Right lobe of liver (tissue), 4 donors: ENCODE data around the gene DCST1.

Experiments used
- CTCF ChIP-seq, 4 donors: fragments of 200-600 bp in 3 of 4; fragments of 450-650 bp in 1 of 4; IDR thresholded peaks; one replicate each; pipeline versions ENCODE4 v1.5.1 to v1.8.0; 2016 to 2022; ENCODE audit warnings: antibody characterized with exemption in 4 of 4, mild to moderate bottlenecking in 2 of 4
- POLR2A ChIP-seq: fragments of 450-650 bp; IDR thresholded peaks from one replicate; pipeline ENCODE4 v1.6.1; 2017; ENCODE audit warnings: antibody characterized with exemption, mild to moderate bottlenecking
- donor health status: DM: no; HTN: no; CAD: no.
- donor health status: DM: no; HTN: no; CAD: no.
- donor health status: DM: no; HTN: yes; CAD: no.

- no peak for TF ChIP-seq CTCF (IDR thresholded peaks at IDR 0.05)
- no peak for TF ChIP-seq POLR2A
Observed at GRCh38 chr1:155077758-155078445, 44.3 kb downstream of the DCST1 start.
